Loucy (cell line): ENCODE measurements around the gene PRICKLE2.

Experiments used
- H2AFZ ChIP-seq: fragments of 200-600 bp; sonication (generic); 2 replicates; pipeline ENCODE4 v1.6.0; 2016; ENCODE audit warnings: antibody characterized with exemption, mild to moderate bottlenecking, low read length, moderate library complexity
- H3F3A ChIP-seq: fragments of 200-600 bp; 2 replicates; pipeline ENCODE4 v1.6.0; 2016; ENCODE audit warnings: antibody characterized with exemption, low read depth, mild to moderate bottlenecking
- H3K27me3 ChIP-seq: fragments of 200-600 bp; sonication (generic); 2 replicates; pipeline ENCODE4 v1.6.1; 2014; ENCODE audit warnings: low read length, mild to moderate bottlenecking; ENCODE audit not compliant: insufficient read depth, poor library complexity, severe bottlenecking
- H3K36me3 ChIP-seq: fragments of 200-600 bp; sonication (generic); 2 replicates; pipeline ENCODE4 v1.6.1; 2016; ENCODE audit warnings: low read length; ENCODE audit not compliant: insufficient read depth
- H3K4me1 ChIP-seq: fragments of 200-600 bp; sonication (generic); 2 replicates; pipeline ENCODE4 v1.5.1; 2014; ENCODE audit warnings: low read length, mild to moderate bottlenecking; ENCODE audit not compliant: insufficient read depth, poor library complexity, severe bottlenecking
- H3K4me2 ChIP-seq: fragments of 200-600 bp; sonication (generic); 2 replicates; pipeline ENCODE4 v1.6.0; 2014; ENCODE audit warnings: antibody characterized with exemption, low read length, low read depth, mild to moderate bottlenecking; ENCODE audit not compliant: poor library complexity, severe bottlenecking
- H3K4me3 ChIP-seq: fragments of 200-600 bp; sonication (generic); 2 replicates; pipeline ENCODE4 v1.5.1; 2014; ENCODE audit warnings: low read length, mild to moderate bottlenecking, mixed read lengths; ENCODE audit not compliant: poor library complexity, severe bottlenecking
- H3K79me2 ChIP-seq: fragments of 200-600 bp; sonication (generic); 2 replicates; pipeline ENCODE4 v1.6.1; 2014; ENCODE audit warnings: low read length; ENCODE audit not compliant: insufficient read depth
- H3K9ac ChIP-seq: fragments of 200-600 bp; sonication (generic); 2 replicates; pipeline ENCODE4 v1.6.0; 2014; ENCODE audit warnings: mild to moderate bottlenecking, low read depth, low read length, moderate library complexity; ENCODE audit not compliant: poor library complexity, severe bottlenecking
- H3K9me2 ChIP-seq: fragments of 200-600 bp; sonication (generic); replicated peaks from 2 replicates; pipeline ENCODE4 v1.6.1; 2016; ENCODE audit warnings: low read depth, low read length, mixed read lengths
- H3K9me3 ChIP-seq: fragments of 200-600 bp; sonication (generic); 2 replicates; pipeline ENCODE4 v1.6.1; 2014; ENCODE audit warnings: mild to moderate bottlenecking, antibody characterized with exemption, low read length, low read depth; ENCODE audit not compliant: insufficient read depth
- H4K20me1 ChIP-seq: fragments of 200-600 bp; sonication (generic); 2 replicates; pipeline ENCODE4 v1.6.0; 2014; ENCODE audit warnings: antibody characterized with exemption, low read length, mild to moderate bottlenecking; ENCODE audit not compliant: insufficient read depth, poor library complexity, severe bottlenecking
- CTCF ChIP-seq: fragments of 200-600 bp; sonication (generic); conservative IDR thresholded peaks from 2 replicates; pipeline ENCODE4 v1.5.1; 2014; ENCODE audit warnings: mild to moderate bottlenecking, antibody characterized with exemption, low read length
- EZH2phosphoT487 ChIP-seq: fragments of 200-600 bp; IDR thresholded peaks from 2 replicates; pipeline ENCODE4 v1.6.1; 2018; ENCODE audit warnings: antibody characterized with exemption, mild to moderate bottlenecking, moderate library complexity, borderline replicate concordance

Gene PRICKLE2

GRCh38 chr3:64111083-64111482, 114.2 kb downstream of the PRICKLE2 start:
- no peak for TF ChIP-seq EZH2phosphoT487
- TF ChIP-seq CTCF: no peak
- no peaks in the 10 kb centered on the region for H3K27me3 ChIP-seq
- no peak overlapping the region for H3K4me3 ChIP-seq

GRCh38 chr3:64110071-64110470, 115.2 kb downstream of the PRICKLE2 start:
- H3F3A ChIP-seq: no peaks in the 10 kb centered on the region
- no peak for TF ChIP-seq EZH2phosphoT487
- no peak for TF ChIP-seq CTCF
- no peak overlapping the region for H3K9ac ChIP-seq
- H3K79me2 ChIP-seq: no peaks in the 10 kb centered on the region
- H3K4me2 ChIP-seq: no peak overlapping the region
- H3K4me3 ChIP-seq: no peak overlapping the region
- no peak overlapping the region for H2AFZ ChIP-seq
- no peaks in the 10 kb centered on the region for H3K27me3 ChIP-seq
- no peaks in the 10 kb centered on the region for H3K4me1 ChIP-seq
- H3K9me3 ChIP-seq: 0 out of 2 replicates have a peak, but pooled peaks cover 3% of the 10 kb centered on the region
- H4K20me1 ChIP-seq: no peaks in the 10 kb centered on the region
- no peaks in the 10 kb centered on the region for H3K9me2 ChIP-seq
- no peaks in the 10 kb centered on the region for H3K36me3 ChIP-seq

More at GRCh38 chr3:64111083-64111482, 114.2 kb downstream of the PRICKLE2 start:
- no peak overlapping the region for H3K9ac ChIP-seq
- H3K4me1 ChIP-seq: no peaks in the 10 kb centered on the region
- no peaks in the 10 kb centered on the region for H4K20me1 ChIP-seq
- H3K79me2 ChIP-seq: no peaks in the 10 kb centered on the region
- no peak overlapping the region for H2AFZ ChIP-seq
- H3K36me3 ChIP-seq: no peaks in the 10 kb centered on the region
- H3K9me3 ChIP-seq: 0 out of 2 replicates have a peak, but pooled peaks cover 3% of the 10 kb centered on the region
- H3K4me2 ChIP-seq: no peak overlapping the region
- no peaks in the 10 kb centered on the region for H3F3A ChIP-seq
- no peaks in the 10 kb centered on the region for H3K9me2 ChIP-seq

GRCh38 chr3:64109438-64109837, 115.8 kb downstream of the PRICKLE2 start:
- Histone ChIP-seq H2AFZ (no peak overlapping the region), H3K9ac (no peak overlapping the region), H3F3A (no peaks in the 10 kb centered on the region), H3K27me3 (no peaks in the 10 kb centered on the region), H3K79me2 (no peaks in the 10 kb centered on the region), H3K4me2 (no peak overlapping the region), H3K4me3 (no peak overlapping the region), H3K36me3 (no peaks in the 10 kb centered on the region), H4K20me1 (no peaks in the 10 kb centered on the region), H3K9me2 (no peaks in the 10 kb centered on the region), H3K4me1 (no peaks in the 10 kb centered on the region), H3K9me3 (0 out of 2 replicates have a peak, but pooled peaks cover 3% of the 10 kb centered on the region)
- no peak for TF ChIP-seq EZH2phosphoT487
- no peak for TF ChIP-seq CTCF
